GM18499 (cell line): Measurements from ENCODE around the gene CCDC13.

Source experiments
- ATAC-seq: cut with Tn5 transposase; IDR thresholded peaks from one replicate; pipeline ENCODE4 v1.9.1; 2021; ENCODE audit warnings: moderate number of reproducible peaks; ENCODE audit not compliant: insufficient read depth, unreplicated experiment

CCDC13 gene

DNA sequence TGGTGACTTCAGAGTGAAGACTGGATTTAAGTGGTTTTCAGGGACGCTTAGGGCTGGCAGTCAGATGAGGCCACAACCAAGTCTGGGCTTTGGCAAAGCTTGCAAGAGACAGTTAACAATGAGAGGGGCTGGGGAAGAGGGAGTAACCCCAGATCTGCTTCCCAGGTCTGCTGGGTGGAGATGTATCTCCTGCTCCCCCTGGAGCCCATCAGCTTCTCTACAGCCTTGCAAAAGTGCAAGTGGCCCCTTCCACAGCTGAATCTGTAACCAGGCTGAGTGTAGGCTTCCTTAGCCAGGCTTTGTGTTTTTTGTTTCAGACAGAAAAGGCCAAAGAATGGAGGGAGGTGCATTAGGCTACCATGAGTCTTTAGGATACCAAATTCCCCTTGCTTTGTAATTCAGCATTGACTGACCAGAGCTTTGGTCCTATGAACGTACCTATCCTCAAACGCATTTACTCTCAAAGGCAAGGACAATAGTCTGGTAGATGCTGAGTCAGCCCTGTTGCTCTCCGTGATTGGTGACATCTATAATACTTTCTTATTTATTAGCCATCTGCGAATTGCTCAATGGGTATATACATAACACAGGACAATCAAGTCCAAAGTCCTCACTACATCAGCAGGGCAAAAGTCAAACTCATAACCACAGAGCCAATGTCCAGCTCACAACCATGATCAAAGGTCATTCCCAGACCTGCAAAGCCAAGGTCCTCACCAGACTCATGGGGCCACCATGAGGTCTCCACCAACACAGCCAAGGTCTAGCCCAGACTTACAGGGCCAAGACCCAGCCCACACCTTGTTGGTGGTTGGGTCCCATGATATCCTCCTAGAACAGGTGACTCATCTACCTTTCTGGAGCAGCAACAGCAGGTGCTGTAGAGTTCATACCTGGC is 17.1 kb downstream of the CCDC13 start:
- no peak for ATAC-seq

- no peak for ATAC-seq
Measured at GRCh38 chr3:42753757-42754156, 19.3 kb downstream of the CCDC13 start.

- no peak for ATAC-seq
Measured at GRCh38 chr3:42752961-42753360, 20.1 kb downstream of the CCDC13 start.

DNA sequence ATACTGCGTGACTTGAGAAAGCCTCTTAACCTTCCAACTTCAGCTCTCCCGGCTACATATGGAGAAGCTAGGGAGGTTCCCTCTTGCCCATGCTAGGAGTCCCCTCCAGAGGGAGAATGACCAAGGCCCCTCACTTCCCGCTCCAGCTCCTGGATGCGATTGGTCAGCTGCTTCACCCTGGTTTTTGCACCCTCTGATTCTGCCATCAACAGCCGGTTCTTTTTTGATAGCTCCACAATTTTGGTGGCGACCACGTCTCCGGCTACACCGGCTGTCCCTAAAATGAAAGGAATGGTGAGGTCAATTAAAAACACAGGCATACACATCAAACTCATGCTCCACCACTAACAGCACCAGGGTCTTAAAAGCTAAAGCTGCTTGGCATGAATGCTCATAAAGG is 20.6 kb downstream of the CCDC13 start:
- no peak for ATAC-seq

DNA sequence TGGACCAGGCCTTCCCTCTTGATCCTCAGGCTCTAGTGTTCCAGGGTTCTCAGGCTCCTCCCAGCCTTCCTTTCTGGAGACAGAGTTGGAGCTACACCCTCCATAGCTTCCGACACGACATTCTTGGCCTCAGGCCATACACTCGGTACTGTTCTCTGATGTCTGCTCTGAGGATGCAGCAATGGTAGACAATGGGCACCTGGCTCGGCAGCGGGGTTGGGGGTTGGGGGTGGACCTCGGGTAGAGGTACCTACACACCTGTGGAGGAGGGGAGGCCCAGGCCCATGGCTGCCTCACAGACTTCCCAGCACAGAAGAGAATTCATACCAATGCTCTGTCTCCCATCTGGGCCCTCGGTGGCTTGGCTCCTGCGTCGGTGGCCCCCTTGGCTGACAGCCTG is 21.4 kb downstream of the CCDC13 start:
- no peak for ATAC-seq

GRCh38 chr3:42750834-42751233 is 22.2 kb downstream of the CCDC13 start:
- no peak for ATAC-seq

DNA sequence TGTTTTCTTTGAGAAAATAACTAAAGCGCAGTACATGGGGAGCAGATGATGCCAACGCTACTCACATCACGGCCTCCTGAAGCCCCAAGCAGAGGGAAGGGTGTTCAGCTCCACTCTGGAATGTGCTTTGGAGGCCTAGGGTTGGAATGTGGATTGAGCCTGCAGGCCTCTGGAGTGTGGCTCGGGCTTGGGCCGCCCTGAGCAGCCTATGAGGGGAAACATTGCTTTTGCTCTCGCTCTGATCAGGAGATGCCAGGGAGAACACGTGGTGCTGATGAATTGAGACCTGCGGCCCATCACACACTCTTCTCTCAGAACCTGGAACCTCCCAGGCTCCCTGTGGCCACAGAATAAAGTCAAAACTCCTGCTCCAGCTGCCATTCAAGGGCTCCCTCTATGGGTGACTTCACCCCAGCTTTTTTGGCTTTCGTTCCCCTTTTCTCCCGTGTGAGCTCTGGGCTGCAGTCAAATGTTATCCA is 23.3 kb downstream of the CCDC13 start:
- no peak for ATAC-seq

DNA sequence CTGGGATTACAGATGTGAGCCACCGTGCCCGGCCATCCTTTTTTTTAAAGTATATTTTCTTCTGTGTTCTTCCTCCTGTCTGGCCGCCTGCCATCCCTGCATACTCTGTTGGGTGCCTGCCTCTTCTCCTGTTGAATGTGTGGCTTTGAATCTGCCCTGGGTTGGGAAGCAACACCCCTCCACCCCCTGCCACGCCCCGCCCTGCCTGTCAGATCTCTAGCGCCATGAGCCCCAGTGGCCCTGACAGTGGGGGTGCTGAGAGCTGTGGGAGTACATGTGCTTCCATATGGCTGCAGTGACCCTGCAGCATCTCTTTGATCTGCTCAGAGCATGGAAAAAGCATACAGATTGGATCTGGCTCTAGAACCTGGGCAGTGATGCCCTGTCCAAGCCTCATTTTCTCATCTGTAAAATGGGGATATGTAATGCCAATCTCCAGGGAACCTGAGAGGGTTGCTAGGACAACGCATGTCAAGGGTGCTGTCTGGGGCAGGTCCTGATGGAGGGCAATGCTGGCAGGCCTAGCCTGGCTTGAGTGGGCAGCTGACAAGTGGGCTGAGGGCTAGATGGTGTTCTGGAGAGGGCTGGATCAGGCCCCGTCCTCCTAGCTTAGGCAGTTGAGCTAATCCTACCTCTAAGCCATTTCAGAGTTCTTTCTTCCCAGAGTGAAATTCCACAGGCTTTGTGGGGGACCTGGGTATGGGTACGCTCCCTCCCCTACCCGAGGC is 23.9 kb downstream of the CCDC13 start:
- ATAC-seq = no peak

DNA sequence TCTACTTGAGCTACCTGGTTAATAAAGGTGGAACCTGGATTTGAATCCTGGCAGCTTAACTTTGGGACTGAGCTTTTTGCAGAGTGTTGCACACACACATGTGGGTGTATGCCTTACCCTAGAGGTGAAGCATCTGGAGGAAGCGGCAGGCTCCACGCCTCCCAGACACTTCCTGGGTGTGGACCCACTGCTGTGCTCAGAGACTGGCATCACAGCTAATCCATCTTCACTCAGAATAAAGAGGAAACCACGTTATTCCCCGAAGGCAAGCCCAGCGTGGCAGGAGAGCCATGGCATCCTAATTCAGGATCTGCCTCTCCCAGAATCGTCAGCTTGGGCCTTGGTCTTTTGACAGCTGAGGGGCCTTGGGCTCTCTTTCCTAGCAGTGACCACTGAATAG is 25.5 kb downstream of the CCDC13 start:
- no peak for ATAC-seq

- ATAC-seq = no peak
Measured at GRCh38 chr3:42746455-42747450, 26.3 kb downstream of the CCDC13 start.

- ATAC-seq = no peak
Measured at GRCh38 chr3:42745776-42746454, 27.1 kb downstream of the CCDC13 start.

DNA sequence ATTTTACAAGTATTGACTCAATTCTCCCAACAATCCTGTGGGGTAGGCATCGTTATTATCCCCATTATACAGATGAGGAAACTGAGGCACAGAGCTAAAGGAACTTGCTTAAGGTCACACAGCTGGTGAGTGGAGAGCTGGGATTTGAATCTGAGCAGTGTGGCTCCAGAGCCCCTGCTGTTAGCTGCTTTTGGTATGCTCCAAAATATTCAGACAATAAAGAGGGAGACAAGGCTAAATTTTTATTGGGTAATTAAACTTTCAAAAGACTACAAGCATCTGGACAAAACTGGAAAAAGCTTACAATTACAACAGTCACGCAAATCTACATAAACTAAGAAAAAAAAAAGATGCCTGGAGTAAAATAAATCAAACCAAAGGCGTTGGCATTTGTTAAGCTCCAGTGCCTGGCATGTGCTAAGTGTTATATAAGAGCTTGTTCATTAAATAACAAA is 27.7 kb downstream of the CCDC13 start:
- ATAC-seq = no peak

DNA sequence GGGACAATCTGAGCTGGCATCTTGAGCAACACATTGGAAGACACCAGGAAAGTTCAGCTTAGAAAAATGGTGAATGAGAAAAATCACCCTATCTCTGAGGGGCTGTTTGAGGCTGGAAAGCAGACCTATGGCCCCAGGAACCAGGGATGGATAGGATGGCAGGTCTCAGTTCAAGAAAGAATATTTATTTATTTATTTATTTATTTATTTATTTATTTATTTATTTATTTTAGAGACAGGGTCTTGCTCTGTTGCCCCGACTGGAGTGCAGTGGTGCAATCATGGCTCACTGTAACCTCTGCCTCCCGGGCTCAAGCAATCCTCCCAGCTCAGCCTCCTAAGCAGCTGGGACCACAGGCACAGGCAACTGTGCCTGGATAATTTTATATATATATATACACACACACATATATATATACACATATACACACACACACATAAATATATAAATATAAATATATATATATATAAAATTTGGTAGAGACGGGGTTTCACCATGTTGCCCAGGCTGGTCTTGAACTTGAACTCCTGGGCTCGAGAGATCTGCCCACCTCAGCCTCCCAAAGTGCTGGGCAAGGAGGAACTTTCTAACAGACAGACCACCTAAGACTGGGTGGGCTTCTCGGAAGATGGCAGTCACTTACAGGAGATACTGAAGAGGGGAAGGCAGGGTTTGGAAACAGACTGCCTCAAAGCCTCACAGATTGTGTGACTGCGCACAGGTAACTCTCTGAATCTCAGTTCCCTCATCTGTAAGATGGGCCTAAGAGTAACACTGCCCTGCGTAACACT is 29.7 kb downstream of the CCDC13 start:
- no peak for ATAC-seq

- ATAC-seq = no peak
Measured at GRCh38 chr3:42742688-42743087, 30.4 kb downstream of the CCDC13 start.

- no peak for ATAC-seq
Measured at GRCh38 chr3:42742259-42742658, 30.8 kb downstream of the CCDC13 start.

- ATAC-seq = no peak
Measured at GRCh38 chr3:42741796-42742195, 31.3 kb downstream of the CCDC13 start.

DNA sequence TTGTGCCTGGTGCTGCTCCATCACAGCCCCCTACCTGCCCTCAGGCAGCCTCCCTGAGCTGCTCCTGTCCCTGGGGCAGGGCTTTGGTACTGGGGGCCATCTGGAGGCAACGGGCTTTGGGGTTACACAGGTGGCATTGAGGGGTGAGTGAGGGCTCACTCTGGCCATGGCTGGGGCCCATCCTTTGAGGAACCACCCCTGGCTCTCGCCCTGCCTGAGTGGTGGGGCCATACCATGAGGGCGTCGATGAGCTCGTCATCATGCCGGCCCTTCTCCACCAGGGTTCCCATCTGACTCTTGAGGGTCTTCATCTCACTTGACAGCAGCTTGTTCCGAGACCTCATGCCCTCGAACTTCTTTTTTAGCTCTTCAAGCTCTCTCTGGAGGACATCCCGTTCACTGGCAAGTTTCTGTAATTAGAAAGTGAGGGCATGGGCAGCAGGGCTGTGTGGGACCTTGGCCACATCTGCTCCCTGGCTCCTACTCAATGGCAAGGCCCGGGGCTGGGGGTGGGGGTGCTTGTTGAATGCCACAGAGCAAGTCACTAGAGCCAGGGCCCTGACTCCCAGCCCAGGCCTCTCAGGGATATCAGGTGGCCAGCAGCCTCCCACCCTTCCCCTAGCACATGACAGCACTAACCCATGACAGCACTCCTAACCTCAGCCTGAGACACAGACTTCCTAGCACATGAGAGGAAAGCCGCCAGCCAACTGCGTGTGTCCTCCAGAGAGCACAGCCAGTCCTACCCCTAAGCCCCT is 33.5 kb downstream of the CCDC13 start:
- no peak for ATAC-seq

- no peak for ATAC-seq
Measured at GRCh38 chr3:42736531-42736930, 36.5 kb downstream of the CCDC13 start.
